GM23338 (cell line): Measurements from ENCODE around the gene LRRC75B.

Source experiments
- CREB1 ChIP-seq: fragments of 250-450 bp; sonication (Bioruptor Pico); IDR thresholded peaks from 2 replicates; pipeline ENCODE4 v1.5.0; 2020; ENCODE audit warnings: low read depth, mild to moderate bottlenecking, moderate library complexity
- EZH2 ChIP-seq: fragments of 200-600 bp; sonication (generic); IDR thresholded peaks from one replicate; pipeline ENCODE4 v1.8.0; 2017; ENCODE audit warnings: antibody characterized with exemption, mild to moderate bottlenecking, low read depth; ENCODE audit not compliant: unreplicated experiment
- EZH2phosphoT487 ChIP-seq: fragments of 200-600 bp; sonication (generic); IDR thresholded peaks from one replicate; pipeline ENCODE4 v1.8.1; 2018; ENCODE audit warnings: antibody characterized with exemption; ENCODE audit not compliant: unreplicated experiment
- JUNB ChIP-seq: IDR thresholded peaks from one replicate; pipeline ENCODE4 v1.6.1; 2016; ENCODE audit warnings: antibody characterized with exemption; ENCODE audit not compliant: unreplicated experiment
- NANOG ChIP-seq: IDR thresholded peaks from 2 replicates; pipeline ENCODE4 v1.6.1; 2016; ENCODE audit warnings: antibody characterized with exemption, borderline replicate concordance
- POLR2AphosphoS5 ChIP-seq: IDR thresholded peaks from 2 replicates; pipeline ENCODE4 v1.6.1; 2016; ENCODE audit warnings: antibody characterized with exemption, low read depth
- STAT1 ChIP-seq: IDR thresholded peaks from one replicate; pipeline ENCODE4 v1.6.1; 2016; ENCODE audit warnings: antibody characterized with exemption; ENCODE audit not compliant: unreplicated experiment
- ZNF462 ChIP-seq: fragments of 250-450 bp; sonication (Bioruptor Pico); IDR thresholded peaks from 2 replicates; pipeline ENCODE4 v1.5.0; 2020; ENCODE audit warnings: mild to moderate bottlenecking, moderate library complexity
- TF ChIP-seq, protein P1 (sequence below), 2 experiments: fragments of 200-600 bp in 1 of 2; sonication (generic) in 1 of 2; conservative IDR thresholded peaks; 2 replicates each; pipeline versions ENCODE4 v1.5.1 to v1.6.1; 2016 to 2017; ENCODE audit warnings: antibody characterized with exemption in 2 of 2, low read depth in 2 of 2, mild to moderate bottlenecking in 2 of 2, moderate library complexity in 1 of 2
- TF ChIP-seq, protein P2 (sequence below): IDR thresholded peaks from one replicate; pipeline ENCODE4 v1.6.1; 2018; ENCODE audit warnings: antibody characterized with exemption; ENCODE audit not compliant: unreplicated experiment

GRCh38 chr22:24584871-24585411, 7.9 kb downstream of the LRRC75B start:
- TF ChIP-seq POLR2AphosphoS5 (no peak), ZNF462 (CRISPR knock-in tag) (no peak), EZH2 (no peak), EZH2phosphoT487 (no peak), NANOG (no peak), CREB1 (CRISPR knock-in tag) (no peak), STAT1 (no peak), JUNB (no peak)
- TF ChIP-seq, protein P1, sequence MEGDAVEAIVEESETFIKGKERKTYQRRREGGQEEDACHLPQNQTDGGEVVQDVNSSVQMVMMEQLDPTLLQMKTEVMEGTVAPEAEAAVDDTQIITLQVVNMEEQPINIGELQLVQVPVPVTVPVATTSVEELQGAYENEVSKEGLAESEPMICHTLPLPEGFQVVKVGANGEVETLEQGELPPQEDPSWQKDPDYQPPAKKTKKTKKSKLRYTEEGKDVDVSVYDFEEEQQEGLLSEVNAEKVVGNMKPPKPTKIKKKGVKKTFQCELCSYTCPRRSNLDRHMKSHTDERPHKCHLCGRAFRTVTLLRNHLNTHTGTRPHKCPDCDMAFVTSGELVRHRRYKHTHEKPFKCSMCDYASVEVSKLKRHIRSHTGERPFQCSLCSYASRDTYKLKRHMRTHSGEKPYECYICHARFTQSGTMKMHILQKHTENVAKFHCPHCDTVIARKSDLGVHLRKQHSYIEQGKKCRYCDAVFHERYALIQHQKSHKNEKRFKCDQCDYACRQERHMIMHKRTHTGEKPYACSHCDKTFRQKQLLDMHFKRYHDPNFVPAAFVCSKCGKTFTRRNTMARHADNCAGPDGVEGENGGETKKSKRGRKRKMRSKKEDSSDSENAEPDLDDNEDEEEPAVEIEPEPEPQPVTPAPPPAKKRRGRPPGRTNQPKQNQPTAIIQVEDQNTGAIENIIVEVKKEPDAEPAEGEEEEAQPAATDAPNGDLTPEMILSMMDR (conservative IDR thresholded peaks at IDR 0.05; ENCODE audit: low read depth in 2 of 2), result no peak
- TF ChIP-seq, protein P2, sequence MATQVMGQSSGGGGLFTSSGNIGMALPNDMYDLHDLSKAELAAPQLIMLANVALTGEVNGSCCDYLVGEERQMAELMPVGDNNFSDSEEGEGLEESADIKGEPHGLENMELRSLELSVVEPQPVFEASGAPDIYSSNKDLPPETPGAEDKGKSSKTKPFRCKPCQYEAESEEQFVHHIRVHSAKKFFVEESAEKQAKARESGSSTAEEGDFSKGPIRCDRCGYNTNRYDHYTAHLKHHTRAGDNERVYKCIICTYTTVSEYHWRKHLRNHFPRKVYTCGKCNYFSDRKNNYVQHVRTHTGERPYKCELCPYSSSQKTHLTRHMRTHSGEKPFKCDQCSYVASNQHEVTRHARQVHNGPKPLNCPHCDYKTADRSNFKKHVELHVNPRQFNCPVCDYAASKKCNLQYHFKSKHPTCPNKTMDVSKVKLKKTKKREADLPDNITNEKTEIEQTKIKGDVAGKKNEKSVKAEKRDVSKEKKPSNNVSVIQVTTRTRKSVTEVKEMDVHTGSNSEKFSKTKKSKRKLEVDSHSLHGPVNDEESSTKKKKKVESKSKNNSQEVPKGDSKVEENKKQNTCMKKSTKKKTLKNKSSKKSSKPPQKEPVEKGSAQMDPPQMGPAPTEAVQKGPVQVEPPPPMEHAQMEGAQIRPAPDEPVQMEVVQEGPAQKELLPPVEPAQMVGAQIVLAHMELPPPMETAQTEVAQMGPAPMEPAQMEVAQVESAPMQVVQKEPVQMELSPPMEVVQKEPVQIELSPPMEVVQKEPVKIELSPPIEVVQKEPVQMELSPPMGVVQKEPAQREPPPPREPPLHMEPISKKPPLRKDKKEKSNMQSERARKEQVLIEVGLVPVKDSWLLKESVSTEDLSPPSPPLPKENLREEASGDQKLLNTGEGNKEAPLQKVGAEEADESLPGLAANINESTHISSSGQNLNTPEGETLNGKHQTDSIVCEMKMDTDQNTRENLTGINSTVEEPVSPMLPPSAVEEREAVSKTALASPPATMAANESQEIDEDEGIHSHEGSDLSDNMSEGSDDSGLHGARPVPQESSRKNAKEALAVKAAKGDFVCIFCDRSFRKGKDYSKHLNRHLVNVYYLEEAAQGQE, result no peak
